ENCODE results near the gene FAM50A. TPM values are rescaled to one million over a fixed set of nuclear protein-coding genes. Genes with fewer than 3 reads are reported as not detected.
"Not testable (repeated sequence)": the region's sequence is repeated elsewhere in the genome, so short reads cannot be mapped to it uniquely, and the experiment has no call there.

Gene FAM50A
- total RNA-seq: 10 to 100 TPM; 48.9 to 63.2 (median 54.1) TPM
- 42.6 TPM for total RNA-seq (2013)

DNA sequence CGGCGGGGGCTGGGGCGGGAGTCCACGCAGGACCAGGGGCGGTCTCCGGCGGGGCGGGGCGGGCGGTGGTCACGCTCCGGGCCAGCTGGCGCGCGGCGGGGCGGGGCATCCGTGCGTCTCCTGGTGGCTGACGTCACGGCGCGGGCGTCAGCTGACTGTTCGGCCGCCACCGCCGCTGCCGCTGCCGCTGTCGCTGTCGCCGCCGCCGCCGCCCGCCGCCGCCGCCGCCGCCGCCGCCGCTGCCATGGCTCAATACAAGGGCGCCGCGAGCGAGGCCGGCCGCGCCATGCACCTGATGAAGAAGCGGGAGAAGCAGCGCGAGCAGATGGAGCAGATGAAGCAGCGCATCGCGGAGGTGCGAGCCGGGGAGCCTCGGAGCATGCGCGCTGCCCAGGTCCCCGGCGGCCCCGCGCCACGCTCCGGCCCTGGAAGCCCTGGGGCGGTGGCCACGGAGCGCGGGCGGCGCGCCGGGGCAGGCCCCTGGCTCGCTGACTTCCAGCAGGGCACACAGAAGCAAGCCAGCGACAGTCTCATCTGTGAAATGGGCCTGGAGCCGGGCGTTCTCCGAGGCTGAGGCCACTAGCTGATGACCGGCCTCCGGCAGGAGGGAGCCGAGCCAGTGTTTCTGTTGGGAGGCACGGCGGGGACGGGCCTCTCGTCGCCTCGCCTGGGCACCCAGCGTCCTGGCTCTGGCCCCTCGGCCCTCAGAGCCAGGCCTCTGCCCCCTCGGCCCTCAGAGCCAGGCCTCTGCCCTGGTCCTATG, at the start of gene FAM50A:
TSS of gene FAM50A (plus strand) at position 150 of the 763 bp plus-strand sequence. CDS start at position 245, 95 bp downstream.
- Mint-ChIP-seq H3K36me3 (no peaks in the 10 kb centered on the region), H3K27ac (peak within 1 kb of the TSS; percentile 76 to 93), H3K4me3 (peak within 1 kb of the TSS; percentile 67), H3K4me1 (peaks cover 0 to 8% of the 10 kb centered on the region in 2 donors), H3K27me3 (ENCODE audit: low read depth in 2 of 2) (no peaks in the 10 kb centered on the region), H3K9me3 (no peaks in the 10 kb centered on the region)
- peaks cover 28% of the 10 kb centered on the region for H3K4me1 ChIP-seq (ENCODE audit: control insufficient read depth, insufficient read depth, low read length)
- WGBS (ENCODE audit: insufficient coverage): 3% methylated on average over 94 of the region's 94 CpGs
- H3K27me3 ChIP-seq (ENCODE audit: control insufficient read depth, insufficient read depth, low read length): no peaks in the 10 kb centered on the region
- H3K9me3 ChIP-seq (ENCODE audit: control insufficient read depth, insufficient read depth, low read length): no peaks in the 10 kb centered on the region
- ATAC-seq (peak; percentile 92 to 93 (median 93)), DNase-seq (peak; percentile 74 to 84)
- TF ChIP-seq, protein P1, sequence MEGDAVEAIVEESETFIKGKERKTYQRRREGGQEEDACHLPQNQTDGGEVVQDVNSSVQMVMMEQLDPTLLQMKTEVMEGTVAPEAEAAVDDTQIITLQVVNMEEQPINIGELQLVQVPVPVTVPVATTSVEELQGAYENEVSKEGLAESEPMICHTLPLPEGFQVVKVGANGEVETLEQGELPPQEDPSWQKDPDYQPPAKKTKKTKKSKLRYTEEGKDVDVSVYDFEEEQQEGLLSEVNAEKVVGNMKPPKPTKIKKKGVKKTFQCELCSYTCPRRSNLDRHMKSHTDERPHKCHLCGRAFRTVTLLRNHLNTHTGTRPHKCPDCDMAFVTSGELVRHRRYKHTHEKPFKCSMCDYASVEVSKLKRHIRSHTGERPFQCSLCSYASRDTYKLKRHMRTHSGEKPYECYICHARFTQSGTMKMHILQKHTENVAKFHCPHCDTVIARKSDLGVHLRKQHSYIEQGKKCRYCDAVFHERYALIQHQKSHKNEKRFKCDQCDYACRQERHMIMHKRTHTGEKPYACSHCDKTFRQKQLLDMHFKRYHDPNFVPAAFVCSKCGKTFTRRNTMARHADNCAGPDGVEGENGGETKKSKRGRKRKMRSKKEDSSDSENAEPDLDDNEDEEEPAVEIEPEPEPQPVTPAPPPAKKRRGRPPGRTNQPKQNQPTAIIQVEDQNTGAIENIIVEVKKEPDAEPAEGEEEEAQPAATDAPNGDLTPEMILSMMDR (IDR thresholded peaks at IDR 0.05): no peak
- H3K4me3 ChIP-seq (ENCODE audit: low read length): peak within 1 kb of the TSS; percentile 56
- H3K36me3 ChIP-seq (ENCODE audit: control insufficient read depth, insufficient read depth, low read length): peaks cover 21% of the 10 kb centered on the region
- intact Hi-C loops (cut with micrococcal nuclease): loop anchor here (5.0 kb wide), 1 partner anchor 47 kb away; the partner anchor contains the start of gene RPL10
- H3K27ac ChIP-seq (ENCODE audit: low read length): peak within 1 kb of the TSS; percentile 77

DNA sequence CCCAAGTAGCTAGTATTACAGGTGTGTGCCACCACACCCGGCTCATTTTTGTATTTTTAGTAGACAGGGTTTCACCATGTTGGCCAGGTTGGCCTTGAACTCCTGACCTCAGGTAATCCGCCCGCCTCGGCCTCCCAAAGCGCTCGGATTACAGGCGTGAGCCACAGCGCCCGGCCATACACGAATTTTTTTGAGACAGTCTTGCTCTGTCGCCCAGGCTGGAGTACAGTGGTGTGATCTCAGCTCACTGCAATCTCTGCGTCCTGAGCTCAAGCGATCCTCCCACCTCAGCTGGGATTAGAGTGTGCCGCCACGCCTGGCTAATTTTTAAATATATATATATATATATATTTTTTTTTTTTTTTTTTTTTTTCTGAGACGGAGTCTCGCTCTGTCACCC, 47.6 kb upstream of the FAM50A start:
- Histone ChIP-seq H3K4me1 (ENCODE audit: control insufficient read depth, insufficient read depth, low read length) (peaks cover 25% of the 10 kb centered on the region), H3K36me3 (ENCODE audit: control insufficient read depth, insufficient read depth, low read length) (peaks cover 21% of the 10 kb centered on the region)
- peaks cover 14 to 19% of the 10 kb centered on the region in 2 donors for H3K4me1 Mint-ChIP-seq
- H3K4me3 ChIP-seq (ENCODE audit: low read length); H3K36me3 Mint-ChIP-seq; H3K27me3 ChIP-seq (ENCODE audit: control insufficient read depth, insufficient read depth, low read length); H3K27me3 Mint-ChIP-seq (ENCODE audit: low read depth in 2 of 2); ATAC-seq; H3K4me3 Mint-ChIP-seq; H3K9me3 ChIP-seq (ENCODE audit: control insufficient read depth, insufficient read depth, low read length); H3K27ac ChIP-seq (ENCODE audit: low read length); H3K9me3 Mint-ChIP-seq; H3K27ac Mint-ChIP-seq: not testable (repeated sequence)
- 95% methylated on average over 12 of the region's 17 CpGs for WGBS (ENCODE audit: insufficient coverage)
- peak in 1 of 2 donors; percentile 2 for DNase-seq
- intact Hi-C loops (cut with micrococcal nuclease): loop anchor here (5.0 to 10.0 kb wide), 3 partner anchors 46 to 136 kb away; partner anchors contain the start of gene FAM50A

DNA sequence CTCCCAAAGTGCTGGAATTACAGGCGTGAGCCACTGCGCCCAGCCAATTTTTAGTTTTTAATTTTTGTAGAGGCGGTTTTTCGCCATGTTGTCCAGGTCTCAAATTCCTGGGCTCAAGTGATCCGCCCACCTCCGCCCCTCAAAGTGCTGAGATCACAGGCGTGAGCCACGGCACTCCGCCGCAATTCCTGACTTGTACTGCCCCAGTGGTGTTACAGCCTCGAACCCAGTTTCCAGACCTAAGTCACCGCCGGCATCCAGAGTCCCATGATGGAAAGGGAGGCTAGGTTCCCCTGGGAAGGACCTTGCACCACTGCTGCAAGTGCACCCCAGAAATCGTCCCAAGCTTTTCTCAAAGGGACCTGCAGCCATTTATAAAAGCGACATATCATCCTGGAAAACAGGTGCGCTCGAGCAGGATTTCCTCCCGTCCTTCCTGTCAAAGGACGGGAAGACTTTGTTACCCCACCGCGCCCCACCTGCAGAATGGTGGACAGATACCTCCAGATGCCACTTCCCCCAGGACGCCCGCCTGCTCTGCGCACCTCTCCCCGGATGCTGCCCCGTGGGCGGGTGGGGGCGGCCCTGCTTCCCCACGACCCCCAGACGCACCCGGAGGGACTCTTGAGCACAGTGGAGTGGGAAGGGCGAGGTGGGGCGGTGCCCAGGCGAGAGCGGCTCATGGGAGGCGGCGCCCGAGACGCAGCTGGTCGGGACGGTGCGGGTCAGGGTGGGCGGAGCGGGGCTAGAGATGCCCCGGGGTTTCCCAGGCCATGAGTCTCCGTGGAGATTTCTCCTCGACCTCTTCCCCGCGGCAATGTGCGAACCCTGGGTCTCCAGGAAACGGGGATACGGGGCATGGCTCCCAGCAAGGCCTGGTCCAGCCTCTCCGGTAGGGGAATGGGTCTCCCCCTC, 46.7 kb upstream of the FAM50A start:
- H3K4me3 ChIP-seq (ENCODE audit: low read length): peak overlapping the region; percentile 95

More for the DNA sequence above, 46.7 kb upstream of the FAM50A start:
- Mint-ChIP-seq H3K4me1 (peaks cover 14 to 19% of the 10 kb centered on the region in 2 donors), H3K27me3 (ENCODE audit: low read depth in 2 of 2) (peaks cover 0 to 8% of the 10 kb centered on the region in 2 donors), H3K4me3 (peak overlapping the region; percentile 96), H3K9me3 (no peaks in the 10 kb centered on the region), H3K36me3 (no peaks in the 10 kb centered on the region), H3K27ac (peak overlapping the region; percentile 98)
- Histone ChIP-seq H3K4me1 (ENCODE audit: control insufficient read depth, insufficient read depth, low read length) (peaks cover 25% of the 10 kb centered on the region), H3K27ac (ENCODE audit: low read length) (peak overlapping the region; percentile 99), H3K27me3 (ENCODE audit: control insufficient read depth, insufficient read depth, low read length) (no peaks in the 10 kb centered on the region), H3K36me3 (ENCODE audit: control insufficient read depth, insufficient read depth, low read length) (peaks cover 25% of the 10 kb centered on the region), H3K9me3 (ENCODE audit: control insufficient read depth, insufficient read depth, low read length) (no peaks in the 10 kb centered on the region)
- WGBS (ENCODE audit: insufficient coverage): 14% methylated on average over 53 of the region's 53 CpGs
- TF ChIP-seq, protein P1 (IDR thresholded peaks at IDR 0.05): no peak
- peak; percentile 49 to 71 (median 54) for ATAC-seq
- peak; percentile 56 to 67 for DNase-seq
- intact Hi-C loops (cut with micrococcal nuclease): loop anchor here (5.0 to 10.0 kb wide), 3 partner anchors 45 to 135 kb away; partner anchors contain the start of gene FAM50A
